Smooth muscle cell (in vitro differentiated cells): ENCODE data around the gene CREBRF. TPM values are rescaled to one million over a fixed set of nuclear protein-coding genes. Genes with fewer than 3 reads are reported as not detected.
"Not testable (repeated sequence)": the region's sequence is repeated elsewhere in the genome, so short reads cannot be mapped to it uniquely, and the experiment has no call there.

Source experiments
- DNase-seq: peaks from one replicate; lab custom pipeline; 2025; ENCODE audit not compliant: unreplicated experiment; lab: John Stamatoyannopoulos, UW
- H2AFZ ChIP-seq: fragments of 200-600 bp; sonication (generic); 2 replicates; pipeline ENCODE4 v1.6.0; 2016; ENCODE audit warnings: antibody characterized with exemption, low read depth, mild to moderate bottlenecking
- H3F3A ChIP-seq: fragments of 200-600 bp; sonication (generic); 2 replicates; pipeline ENCODE4 v1.6.0; 2017; ENCODE audit warnings: antibody characterized with exemption, low read depth
- H3K27ac ChIP-seq: fragments of 200-600 bp; sonication (generic); 2 replicates; pipeline ENCODE4 v1.5.1; 2016; ENCODE audit warnings: low read depth, mild to moderate bottlenecking
- H3K27me3 ChIP-seq: fragments of 200-600 bp; sonication (generic); 2 replicates; pipeline ENCODE4 v1.6.1; 2016; ENCODE audit warnings: low read depth, mild to moderate bottlenecking
- H3K36me3 ChIP-seq: fragments of 200-600 bp; sonication (generic); 2 replicates; pipeline ENCODE4 v1.5.1; 2016; ENCODE audit warnings: low read depth
- H3K4me1 ChIP-seq: fragments of 200-600 bp; sonication (generic); 2 replicates; pipeline ENCODE4 v1.5.1; 2016; ENCODE audit warnings: low read depth
- H3K4me2 ChIP-seq: fragments of 200-600 bp; sonication (generic); 2 replicates; pipeline ENCODE4 v1.6.0; 2016; ENCODE audit warnings: mild to moderate bottlenecking
- H3K4me3 ChIP-seq: fragments of 200-600 bp; sonication (generic); 2 replicates; pipeline ENCODE4 v1.5.1; 2016; ENCODE audit warnings: mild to moderate bottlenecking
- H3K79me2 ChIP-seq: fragments of 200-600 bp; sonication (generic); 2 replicates; pipeline ENCODE4 v1.6.0; 2016; ENCODE audit warnings: low read depth, mild to moderate bottlenecking
- H3K9ac ChIP-seq: fragments of 200-600 bp; sonication (generic); 2 replicates; pipeline ENCODE4 v1.6.0; 2016; ENCODE audit warnings: low read depth
- H3K9me3 ChIP-seq: fragments of 200-600 bp; sonication (generic); replicated peaks from 2 replicates; pipeline ENCODE4 v1.5.1; 2016; ENCODE audit warnings: low read depth
- H4K20me1 ChIP-seq: fragments of 200-600 bp; sonication (generic); 2 replicates; pipeline ENCODE4 v1.6.0; 2016; ENCODE audit warnings: low read depth
- WGBS: methylation state at CpG from one replicate; pipeline ENCODE4 v1.1.7; 2016; ENCODE audit warnings: low lambda C conversion rate; 5-methylcytosine and 5-hydroxymethylcytosine counted together
- polyA plus RNA-seq: library from polyadenylated mRNA; unstranded; fragments of >200 nt; fragmentation: Nextera tagmentation; extraction: Ambion mirVana; gene quantifications from 2 replicates; pipeline ENCODE4 v1.2.1, GENCODE V29; 2016
- total RNA-seq: library from RNA; depleted of rRNA; stranded (reverse); fragments of >200 nt; gene quantifications from 2 replicates; pipeline ENCODE4 v1.2.3, GENCODE V29; 2014
- TF ChIP-seq, protein P1 (sequence below): fragments of 200-600 bp; sonication (generic); IDR thresholded peaks from 2 replicates; pipeline ENCODE4 v1.5.1; 2017; ENCODE audit warnings: borderline replicate concordance, mild to moderate bottlenecking, antibody characterized with exemption; ENCODE audit not compliant: insufficient read depth, poor library complexity, severe bottlenecking

Gene CREBRF
- total and polyA plus RNA-seq, 2 experiments from 2014 or later, result 6.9 to 11.3 TPM

- H4K20me1 ChIP-seq, result peaks cover 33% of the 10 kb centered on the region
- no peaks in the 10 kb centered on the region for H3F3A ChIP-seq
- no peaks in the 10 kb centered on the region for H3K4me1 ChIP-seq
- H3K27me3 ChIP-seq, result no peaks in the 10 kb centered on the region
- DNase-seq, result no peak
- H3K36me3 ChIP-seq, result no peaks in the 10 kb centered on the region
- no peak overlapping the region for H3K9ac ChIP-seq
- TF ChIP-seq, protein P1, sequence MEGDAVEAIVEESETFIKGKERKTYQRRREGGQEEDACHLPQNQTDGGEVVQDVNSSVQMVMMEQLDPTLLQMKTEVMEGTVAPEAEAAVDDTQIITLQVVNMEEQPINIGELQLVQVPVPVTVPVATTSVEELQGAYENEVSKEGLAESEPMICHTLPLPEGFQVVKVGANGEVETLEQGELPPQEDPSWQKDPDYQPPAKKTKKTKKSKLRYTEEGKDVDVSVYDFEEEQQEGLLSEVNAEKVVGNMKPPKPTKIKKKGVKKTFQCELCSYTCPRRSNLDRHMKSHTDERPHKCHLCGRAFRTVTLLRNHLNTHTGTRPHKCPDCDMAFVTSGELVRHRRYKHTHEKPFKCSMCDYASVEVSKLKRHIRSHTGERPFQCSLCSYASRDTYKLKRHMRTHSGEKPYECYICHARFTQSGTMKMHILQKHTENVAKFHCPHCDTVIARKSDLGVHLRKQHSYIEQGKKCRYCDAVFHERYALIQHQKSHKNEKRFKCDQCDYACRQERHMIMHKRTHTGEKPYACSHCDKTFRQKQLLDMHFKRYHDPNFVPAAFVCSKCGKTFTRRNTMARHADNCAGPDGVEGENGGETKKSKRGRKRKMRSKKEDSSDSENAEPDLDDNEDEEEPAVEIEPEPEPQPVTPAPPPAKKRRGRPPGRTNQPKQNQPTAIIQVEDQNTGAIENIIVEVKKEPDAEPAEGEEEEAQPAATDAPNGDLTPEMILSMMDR, result no peak
- H3K4me3 ChIP-seq, result no peak overlapping the region
- 95% methylated on average over 3 of the region's 5 CpGs for WGBS
- no peak overlapping the region for H3K27ac ChIP-seq
- no peak overlapping the region for H2AFZ ChIP-seq
- H3K79me2 ChIP-seq, result peaks cover 5% of the 10 kb centered on the region
- no peaks in the 10 kb centered on the region for H3K9me3 ChIP-seq
- no peak overlapping the region for H3K4me2 ChIP-seq
Measured at GRCh38 chr5:173075137-173075843, 19.1 kb downstream of the CREBRF start.

DNA sequence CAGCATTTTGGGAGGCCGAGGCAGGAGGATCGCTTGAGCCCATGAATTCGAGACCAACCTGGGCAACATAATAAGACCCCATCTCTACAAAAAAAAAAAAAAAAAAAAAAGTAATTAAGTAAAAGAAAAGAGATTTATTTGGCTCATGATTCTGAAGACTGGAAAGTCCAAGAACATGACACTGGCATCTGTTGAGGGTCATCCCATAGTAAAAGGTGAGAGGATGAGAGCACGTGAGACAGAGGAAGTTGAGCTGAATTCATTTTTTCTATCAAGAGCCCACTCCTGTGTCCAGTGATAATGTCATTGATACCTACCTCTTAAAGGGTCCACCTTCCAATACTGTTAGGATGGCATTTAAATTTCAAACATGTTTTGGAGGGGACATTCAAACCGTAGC lies 19.8 kb downstream of the CREBRF start:
- Histone ChIP-seq H3K4me2 (no peak overlapping the region), H3K4me3 (no peak overlapping the region), H3K79me2 (no peaks in the 10 kb centered on the region), H3K27me3 (no peaks in the 10 kb centered on the region), H4K20me1 (peaks cover 31% of the 10 kb centered on the region), H3K9ac (no peak overlapping the region), H3K9me3 (no peaks in the 10 kb centered on the region), H3K36me3 (no peaks in the 10 kb centered on the region), H3F3A (no peaks in the 10 kb centered on the region), H2AFZ (no peak overlapping the region), H3K27ac (no peak overlapping the region), H3K4me1 (no peaks in the 10 kb centered on the region)
- 96% methylated on average over 5 of the region's 5 CpGs for WGBS
- DNase-seq, result no peak
- TF ChIP-seq, protein P1, result no peak

GRCh38 chr5:173076471-173076870 lies 20.3 kb downstream of the CREBRF start:
- not testable (repeated sequence) for H3K79me2 ChIP-seq, H3K4me1 ChIP-seq, H3K27me3 ChIP-seq, H3K4me2 ChIP-seq, H3K36me3 ChIP-seq, H3K27ac ChIP-seq, H2AFZ ChIP-seq, DNase-seq, H3K4me3 ChIP-seq, H3K9me3 ChIP-seq, H3F3A ChIP-seq, H3K9ac ChIP-seq
- peaks cover 31% of the 10 kb centered on the region for H4K20me1 ChIP-seq
- WGBS, result 92% methylated on average over 4 of the region's 4 CpGs

DNA sequence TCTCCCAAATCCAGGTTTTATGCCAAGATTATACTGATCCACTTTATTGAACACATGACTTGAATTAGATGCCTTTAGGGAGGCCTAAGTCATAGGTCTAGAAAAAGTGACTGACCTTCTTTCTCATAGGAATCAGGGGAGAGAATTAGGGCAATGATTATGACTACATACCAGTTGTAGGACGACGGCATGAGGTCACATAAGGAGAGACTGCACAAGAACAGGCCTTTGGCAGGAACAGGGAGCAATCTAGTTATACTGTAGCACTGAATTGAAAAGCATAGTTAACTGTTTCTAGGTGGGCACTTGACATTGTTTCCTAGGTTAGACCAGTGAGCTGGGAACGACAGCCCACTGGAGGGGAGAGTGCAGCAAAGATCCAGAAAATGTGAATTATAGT lies 22.7 kb downstream of the CREBRF start:
- H3K27ac ChIP-seq, result no peak overlapping the region
- DNase-seq, result no peak
- no peaks in the 10 kb centered on the region for H3K4me1 ChIP-seq
- H3K27me3 ChIP-seq, result no peaks in the 10 kb centered on the region
- no peak overlapping the region for H3K4me3 ChIP-seq
- TF ChIP-seq, protein P1, result no peak
- no peak overlapping the region for H3K9ac ChIP-seq
- no peaks in the 10 kb centered on the region for H3F3A ChIP-seq
- 88% methylated on average over 3 of the region's 3 CpGs for WGBS
- no peaks in the 10 kb centered on the region for H3K9me3 ChIP-seq
- peaks cover 17% of the 10 kb centered on the region for H4K20me1 ChIP-seq
- no peaks in the 10 kb centered on the region for H3K79me2 ChIP-seq
- H3K36me3 ChIP-seq, result no peaks in the 10 kb centered on the region
- no peak overlapping the region for H2AFZ ChIP-seq
- H3K4me2 ChIP-seq, result no peak overlapping the region
